IPS-11a (cell line): ENCODE results near the gene HUS1.
"Not testable (repeated sequence)": the region's sequence is repeated elsewhere in the genome, so short reads cannot be mapped to it uniquely, and the experiment has no call there.

Experiments used
- H3K4me3 ChIP-seq: one replicate; pipeline ENCODE4 v1.5.1; 2013; ENCODE audit warnings: low read depth, low read length, control low read depth

The HUS1 gene

DNA sequence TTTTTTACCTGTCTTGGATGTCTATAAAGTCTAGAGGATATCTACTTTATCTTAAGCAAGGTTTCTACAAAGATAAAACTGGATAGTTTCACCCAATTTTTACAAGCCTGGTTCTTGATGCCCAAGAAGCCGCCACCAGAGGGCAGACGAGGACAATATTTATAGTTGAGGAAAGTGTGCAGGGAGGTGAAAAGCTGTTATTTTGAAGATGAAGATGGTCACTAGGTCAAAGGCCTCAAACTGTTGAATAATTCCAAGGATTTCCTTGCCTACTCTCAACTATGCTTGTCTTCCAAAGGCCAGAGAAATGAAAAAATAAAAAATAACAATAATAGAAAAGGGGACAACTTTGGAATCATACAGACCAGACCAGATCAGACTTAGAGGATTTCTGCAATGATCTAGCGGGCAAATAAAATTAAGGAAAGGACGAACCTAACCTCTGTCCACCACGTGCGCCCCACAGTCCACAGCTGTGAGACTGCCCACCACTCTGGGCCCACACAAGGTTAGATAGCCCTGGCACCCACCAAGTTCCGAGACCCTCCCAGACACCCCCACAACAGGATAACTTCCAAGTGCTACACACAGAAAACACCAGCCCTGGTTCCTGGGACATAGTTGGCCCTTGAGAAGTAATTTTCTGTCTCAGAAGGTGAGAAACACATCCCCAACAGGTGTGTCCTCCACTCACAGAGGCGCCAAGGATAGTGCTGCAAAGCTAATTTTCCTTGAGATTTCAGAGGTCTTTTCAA, 34.0 kb downstream of the HUS1 start:
- H3K4me3 ChIP-seq = no peak overlapping the region

DNA sequence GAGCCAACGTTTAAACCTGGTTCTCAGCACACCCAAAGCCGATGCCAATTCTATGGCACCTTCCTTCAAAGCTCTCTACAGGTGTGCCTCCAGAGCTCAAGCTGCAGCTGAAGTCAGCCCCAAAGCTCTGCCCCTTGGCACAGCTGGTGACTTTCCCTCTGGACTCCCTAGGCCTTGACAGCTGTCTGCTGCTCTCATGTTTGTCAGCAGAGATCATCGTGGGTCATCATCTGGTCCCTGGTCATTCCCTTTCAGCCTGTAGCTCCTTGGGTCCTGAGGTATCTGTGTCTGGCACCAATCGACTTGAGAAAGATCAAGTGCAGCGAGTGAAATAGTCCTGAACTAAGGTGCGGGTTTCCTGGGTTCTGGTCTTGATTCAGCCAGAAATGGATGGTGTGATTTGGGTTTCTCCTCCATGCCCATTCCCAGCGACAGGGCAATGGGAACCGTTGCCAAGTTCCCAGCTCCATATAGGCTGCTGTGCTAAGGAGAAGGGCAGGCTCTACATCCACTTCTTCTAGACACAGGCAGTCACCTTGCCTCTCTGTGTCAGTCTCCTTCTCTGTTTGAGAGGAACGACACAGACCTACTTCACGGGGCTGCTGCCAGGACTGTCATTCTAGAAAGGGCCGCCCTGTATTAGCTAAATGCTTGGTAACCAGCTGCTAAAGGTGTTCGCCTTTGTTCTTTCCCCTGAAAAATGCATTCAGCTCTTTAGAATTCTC, 34.7 kb downstream of the HUS1 start:
- H3K4me3 ChIP-seq = no peak overlapping the region

DNA sequence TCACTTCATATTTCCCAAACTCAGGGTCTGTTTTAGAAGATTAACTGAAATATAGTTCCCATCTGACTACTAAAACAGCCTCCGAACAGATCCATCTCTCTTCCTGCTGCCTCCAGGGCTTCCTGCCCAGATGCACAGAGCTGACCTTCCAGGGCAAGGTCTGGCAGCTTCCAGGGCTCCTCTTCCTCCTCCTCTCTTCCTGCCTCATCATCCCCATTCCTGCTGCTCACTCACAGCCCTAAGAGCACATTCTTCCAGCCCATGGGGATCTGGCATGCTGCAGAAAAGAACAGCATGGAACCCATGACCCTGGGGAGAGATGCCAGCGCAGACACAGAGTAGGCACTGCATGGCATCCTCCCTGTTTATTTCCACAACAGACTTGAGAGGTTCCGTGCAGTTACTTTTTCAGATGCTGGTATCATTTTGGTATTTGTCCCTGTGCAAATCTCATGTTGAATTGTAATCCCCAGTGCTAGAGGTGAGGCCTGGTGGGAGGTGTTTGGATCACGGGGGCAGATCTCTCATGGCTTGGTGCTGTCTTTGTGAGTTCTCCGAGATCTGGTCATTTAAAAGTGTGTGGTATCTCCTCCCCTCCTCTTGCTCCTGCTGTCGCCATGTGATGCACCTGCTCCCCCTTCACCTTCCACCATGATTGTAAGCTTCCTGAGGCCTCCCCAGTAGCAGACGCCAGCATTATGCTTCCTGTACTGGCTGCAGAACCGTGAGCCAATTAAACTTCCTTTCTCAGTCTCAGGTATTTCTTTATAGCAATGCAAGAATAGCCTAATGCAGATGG, 35.5 kb downstream of the HUS1 start:
- no peak overlapping the region for H3K4me3 ChIP-seq

DNA sequence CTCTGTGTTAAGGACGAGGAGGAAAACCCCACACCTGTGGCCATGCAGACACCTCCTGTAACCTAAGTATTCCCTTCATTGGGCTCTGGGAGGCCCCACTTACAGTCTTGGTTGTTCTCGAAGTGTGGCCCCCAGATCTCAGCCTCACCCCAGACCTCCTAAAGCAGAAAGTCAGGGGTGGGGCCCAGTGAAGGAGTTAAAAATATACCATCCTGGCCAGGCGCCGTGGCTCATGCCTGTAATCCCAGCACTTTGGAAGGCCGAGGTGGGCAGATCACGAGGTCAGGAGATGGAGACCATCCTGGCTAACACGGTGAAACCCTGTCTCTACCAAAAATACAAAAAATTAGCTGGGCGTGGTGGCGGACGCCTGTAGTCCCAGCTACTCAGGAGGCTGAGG, 36.8 kb downstream of the HUS1 start:
- H3K4me3 ChIP-seq = not testable (repeated sequence)

DNA sequence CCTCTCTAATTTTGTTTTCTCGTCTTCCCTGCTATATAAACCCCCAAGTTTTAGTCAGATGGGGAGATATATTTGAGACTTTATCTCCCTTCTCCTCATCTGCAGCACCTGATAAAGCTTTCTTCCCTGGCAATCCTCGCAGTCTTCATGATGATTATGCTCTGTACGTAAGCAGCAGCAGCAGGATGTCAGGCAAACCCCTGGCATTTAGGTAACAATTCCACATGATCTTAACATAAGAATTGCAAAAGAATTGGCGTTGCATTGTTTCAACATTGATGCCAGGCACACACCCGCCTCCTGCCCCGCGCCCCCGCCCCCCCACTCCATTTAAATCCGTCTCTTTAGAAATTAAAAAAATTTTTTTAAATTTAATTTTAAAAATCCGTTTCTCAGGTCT, 37.3 kb downstream of the HUS1 start:
- H3K4me3 ChIP-seq = no peak overlapping the region

DNA sequence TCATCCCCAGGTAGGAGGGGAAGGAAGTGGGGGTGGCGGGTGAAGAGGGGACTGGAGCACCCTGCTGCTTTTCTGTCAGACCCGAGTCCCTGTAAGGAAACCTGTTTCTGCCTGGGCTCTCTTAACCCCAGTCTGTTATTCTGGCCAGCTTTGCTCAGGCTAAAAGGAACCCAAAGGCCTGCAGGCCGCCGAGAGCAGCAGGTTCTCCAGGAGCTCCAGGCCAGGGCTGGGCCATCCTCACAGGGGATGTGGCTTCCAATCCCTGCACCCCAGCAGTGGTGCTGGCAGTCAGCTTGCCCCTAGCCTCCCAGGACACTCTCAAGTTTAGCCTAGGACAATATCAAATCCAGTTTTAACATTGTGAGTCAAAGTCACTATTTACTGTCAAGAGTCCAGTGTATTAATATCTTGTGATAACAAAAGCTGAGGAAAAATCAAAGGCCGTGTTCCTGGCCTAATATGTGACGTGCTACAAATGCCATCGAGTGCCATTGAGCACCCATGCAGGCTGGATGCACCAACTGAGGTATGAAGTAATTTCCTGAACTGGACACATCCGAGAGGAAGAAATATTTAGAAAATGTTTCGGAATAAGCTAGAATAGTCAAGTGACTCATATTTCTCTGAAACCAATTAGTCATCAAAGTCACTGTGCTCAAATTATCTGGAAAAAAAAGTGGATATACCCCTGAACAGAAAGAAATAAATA, 38.1 kb downstream of the HUS1 start:
- no peak overlapping the region for H3K4me3 ChIP-seq

DNA sequence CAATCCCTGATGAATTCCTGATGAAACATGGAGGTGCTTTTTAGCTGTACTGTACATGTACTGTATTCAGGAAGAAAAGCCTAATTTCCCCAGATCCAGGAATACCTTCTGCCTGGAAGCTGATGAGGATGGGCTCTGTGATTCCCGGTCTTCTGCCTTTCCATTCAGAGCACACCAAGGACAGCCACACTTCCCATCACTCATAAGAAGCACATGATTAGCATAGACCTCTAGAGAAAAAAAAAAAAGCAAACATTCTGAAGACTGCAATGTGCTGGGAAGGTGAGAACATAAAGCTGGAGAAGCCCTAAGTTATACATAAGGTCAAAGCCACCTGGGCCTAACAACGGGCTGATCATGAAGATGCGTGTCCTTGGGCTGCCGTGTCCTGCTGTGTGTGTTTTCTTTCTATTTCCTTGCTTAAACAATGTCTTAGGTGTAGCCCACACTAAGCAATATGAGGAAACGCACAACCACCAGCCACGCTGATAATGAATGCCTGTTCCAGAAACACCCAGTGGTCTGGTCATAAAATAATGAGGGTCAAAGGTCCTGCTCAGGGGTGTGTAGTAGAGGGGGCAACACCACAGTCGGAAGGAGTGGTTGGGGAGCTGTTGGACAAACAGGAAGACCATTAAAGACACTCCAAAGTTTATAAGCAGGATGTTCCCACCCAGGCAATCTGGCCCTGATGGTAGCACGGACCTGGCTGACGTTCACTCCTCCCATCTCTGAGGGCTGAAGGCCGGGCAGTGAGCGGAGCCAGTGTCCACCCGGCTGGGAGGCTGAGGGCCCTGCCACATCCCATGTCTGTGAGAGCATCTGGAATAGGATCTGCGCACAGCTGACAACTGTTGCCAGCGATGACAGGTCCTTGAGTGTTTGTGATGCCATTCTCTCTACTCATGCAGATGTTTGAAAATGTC, 39.1 kb downstream of the HUS1 start:
- no peak overlapping the region for H3K4me3 ChIP-seq

DNA sequence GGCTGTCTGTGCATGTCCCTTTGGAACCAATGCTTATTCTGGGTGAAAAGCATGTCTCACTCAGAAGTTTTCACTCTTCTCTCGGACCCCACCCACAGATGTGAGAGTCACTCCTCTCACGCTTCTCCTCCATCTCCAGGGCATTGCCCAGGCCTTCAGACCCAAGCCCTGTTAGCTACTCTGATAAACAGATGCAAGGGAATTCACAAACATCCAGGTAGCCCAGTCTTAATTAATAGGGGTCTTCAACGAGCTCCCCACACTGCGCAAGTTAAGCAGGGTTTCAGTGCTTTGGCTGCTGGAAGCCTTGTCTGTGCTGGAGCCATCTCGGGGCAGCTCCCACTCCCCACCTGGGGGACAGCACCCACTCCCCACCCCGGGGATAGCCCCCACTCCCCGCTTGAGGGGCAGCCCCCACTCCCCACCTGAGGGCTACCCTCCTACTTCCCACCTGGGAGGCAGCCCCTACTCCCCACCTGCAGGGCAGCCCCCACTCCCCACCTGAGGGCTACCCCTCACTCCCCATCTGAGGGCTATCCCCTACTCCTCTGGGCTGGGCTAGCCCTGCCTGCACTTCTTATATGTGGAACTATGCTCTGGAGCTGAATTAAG, 39.9 kb downstream of the HUS1 start:
- H3K4me3 ChIP-seq = no peak overlapping the region

DNA sequence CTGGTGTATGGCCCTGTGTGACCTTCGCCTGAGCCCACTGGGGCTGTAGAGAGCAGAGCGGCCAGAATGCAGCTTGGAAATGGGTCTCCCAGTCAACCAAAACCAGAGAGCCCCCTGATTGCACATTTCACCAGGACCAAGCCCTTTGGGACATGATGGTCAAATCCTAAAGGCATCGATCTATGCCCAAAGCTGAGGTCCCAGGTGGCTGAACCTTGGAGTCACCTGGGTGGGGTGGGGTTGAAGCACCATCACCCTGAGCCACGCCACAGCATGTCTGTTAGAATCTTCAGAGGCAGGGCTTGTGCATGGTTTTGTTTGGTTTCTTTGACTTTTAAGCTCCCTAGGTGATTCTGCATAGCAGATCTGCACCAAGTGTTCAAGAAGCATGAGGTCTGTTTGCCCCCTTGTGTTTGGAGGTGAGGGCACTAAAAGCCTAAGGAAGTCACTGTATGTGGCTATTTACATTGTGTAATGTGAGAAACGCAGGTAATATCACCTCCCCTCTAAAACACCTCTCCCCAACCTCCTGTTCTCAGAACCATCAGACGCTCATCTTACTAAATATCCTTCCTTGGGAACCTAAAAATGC, 40.7 kb downstream of the HUS1 start:
- H3K4me3 ChIP-seq = no peak overlapping the region

DNA sequence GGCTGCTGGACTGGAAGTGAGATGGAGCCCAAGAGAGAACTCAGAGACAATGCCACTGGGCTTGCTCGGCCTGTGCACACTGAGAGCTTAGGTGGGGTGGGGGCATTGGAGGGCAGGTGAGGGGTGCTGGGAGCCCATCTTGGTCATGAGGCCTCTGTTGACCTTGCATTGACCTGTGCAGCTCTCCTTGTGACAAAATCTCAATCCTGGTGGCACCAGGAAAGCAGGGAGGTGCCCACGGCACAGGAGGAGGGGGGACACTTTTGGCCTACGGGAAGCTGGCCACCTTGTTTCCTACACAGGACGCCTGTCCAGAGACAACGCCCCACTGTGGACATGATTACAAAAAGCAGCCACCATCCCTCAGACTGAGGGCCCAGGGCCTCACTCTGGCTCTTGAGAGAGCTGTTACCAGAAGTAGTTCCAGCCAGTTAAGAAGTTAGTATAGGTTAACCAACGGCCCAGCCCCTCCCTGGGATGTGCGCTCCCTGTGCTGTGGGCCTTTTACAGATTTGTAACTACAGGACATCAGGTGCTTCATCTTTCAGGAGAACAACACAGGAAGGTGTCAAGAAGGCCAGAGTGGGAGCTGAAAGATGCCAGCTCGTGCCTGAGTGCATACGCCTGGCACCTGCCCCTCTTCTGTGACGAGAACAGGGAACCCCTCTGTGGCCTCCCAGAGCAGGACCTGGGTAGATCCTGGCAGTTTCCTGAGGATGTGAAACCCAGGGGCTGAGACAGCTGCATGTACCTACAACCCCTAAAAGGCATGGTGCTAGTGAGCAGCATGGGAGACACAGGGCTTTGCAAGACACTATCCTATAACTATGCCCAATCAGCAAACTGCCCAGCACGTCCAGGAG, 41.5 kb downstream of the HUS1 start:
- no peak overlapping the region for H3K4me3 ChIP-seq

DNA sequence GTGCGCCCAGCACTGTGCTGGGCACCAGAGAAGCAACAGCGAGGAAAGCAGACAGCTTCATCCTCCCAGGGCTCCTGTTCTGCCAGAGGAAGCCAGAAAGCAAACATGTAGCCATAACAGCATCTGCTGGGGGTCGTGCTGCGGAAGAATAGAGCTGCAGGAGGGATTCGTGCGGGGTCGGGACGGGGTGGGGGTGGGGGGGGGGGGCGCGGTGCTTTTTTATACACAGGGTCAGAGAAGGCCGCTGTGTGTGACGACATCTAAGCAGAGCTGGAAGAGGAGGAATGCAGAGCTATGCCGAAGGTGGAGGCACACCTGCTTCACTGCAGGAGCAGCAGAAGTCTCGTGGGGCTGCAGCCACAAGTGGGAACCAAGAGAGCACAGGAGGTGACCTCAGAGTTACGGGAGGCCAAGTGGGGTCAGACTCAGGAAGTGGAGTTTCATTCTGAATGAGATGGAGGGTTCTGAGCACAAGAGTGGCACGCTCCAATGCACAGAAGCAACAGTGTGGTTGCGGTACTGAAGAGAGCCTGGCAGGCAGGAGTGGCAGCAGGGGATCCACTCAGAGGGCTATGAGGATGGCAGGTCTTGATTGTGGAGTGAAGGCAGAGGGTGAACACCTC, 42.2 kb downstream of the HUS1 start:
- no peak overlapping the region for H3K4me3 ChIP-seq

DNA sequence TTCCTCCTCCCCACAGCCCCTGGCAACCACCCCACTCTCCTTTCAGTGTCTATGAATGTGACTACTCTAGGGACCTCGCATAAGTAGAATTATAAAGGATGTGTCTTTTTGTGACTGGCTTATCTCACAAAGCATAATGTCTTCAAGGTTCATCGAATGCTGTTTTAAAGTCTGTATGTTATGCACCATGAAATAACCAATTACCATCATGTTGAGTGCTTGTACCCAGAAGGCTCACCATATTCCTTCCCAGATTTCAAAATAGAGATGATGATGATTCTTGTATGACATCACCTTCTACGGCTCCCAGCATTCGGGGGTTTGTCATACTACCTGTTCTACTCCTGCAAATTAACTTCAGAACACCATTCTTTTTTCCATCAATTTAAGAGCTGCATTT, 43.1 kb downstream of the HUS1 start:
- no peak overlapping the region for H3K4me3 ChIP-seq

DNA sequence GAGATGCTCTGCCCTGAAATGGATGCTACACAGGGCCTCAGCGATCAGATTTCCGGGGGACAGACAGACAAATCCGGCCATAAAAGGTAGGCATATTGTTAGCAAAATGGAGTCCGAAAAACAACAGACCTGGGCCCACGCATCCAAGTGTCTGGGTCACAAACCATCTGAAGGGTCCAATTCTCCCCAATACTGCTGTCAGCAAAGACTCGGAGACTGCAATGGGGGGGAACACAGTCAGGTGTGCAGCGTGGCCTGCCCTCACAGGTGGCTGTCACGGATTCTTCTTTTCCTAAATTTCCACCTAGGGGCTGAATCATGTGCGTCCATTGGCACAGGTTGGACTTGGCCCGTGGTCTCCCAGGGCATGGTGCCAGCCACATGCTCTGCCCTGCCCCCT, 44.1 kb downstream of the HUS1 start:
- no peak overlapping the region for H3K4me3 ChIP-seq

DNA sequence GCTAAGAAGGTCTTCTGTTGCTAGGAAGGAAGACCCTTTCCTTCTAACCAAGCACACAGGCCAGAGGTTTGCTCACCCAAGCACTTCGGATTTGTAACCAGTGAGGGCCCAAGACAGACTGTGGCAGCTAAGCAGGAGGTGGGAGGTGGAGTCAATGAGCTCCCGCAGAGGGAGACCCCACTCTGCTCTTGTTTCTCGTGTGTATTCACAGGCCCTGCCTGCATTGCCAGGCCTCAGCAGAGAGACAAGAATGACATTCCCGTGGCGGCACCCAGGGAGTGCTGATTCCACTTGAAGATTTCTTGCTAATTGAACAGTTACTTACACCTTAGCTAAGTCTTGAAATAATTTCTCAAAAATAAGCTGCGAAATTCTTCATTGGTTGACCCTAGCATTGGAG, 44.6 kb downstream of the HUS1 start:
- H3K4me3 ChIP-seq = no peak overlapping the region

DNA sequence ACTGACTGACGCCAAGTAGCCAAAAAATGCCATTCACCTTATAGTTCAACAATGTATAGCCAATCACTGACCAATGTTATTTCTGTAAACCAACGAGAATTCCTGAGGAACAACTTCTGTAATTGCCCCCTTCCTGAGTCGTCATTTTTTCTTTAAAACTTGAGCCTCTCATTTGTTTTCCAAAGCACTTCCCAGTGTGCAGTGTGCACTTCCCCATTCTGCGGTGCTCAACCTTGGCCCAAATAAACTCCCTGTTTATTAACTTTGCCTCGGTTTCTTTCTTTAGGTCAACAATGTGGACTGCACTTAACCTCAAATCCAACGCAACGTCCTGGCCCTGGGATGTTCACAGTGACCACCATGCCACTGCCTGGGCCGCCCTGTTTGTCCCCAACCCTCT, 46.2 kb downstream of the HUS1 start:
- no peak overlapping the region for H3K4me3 ChIP-seq

DNA sequence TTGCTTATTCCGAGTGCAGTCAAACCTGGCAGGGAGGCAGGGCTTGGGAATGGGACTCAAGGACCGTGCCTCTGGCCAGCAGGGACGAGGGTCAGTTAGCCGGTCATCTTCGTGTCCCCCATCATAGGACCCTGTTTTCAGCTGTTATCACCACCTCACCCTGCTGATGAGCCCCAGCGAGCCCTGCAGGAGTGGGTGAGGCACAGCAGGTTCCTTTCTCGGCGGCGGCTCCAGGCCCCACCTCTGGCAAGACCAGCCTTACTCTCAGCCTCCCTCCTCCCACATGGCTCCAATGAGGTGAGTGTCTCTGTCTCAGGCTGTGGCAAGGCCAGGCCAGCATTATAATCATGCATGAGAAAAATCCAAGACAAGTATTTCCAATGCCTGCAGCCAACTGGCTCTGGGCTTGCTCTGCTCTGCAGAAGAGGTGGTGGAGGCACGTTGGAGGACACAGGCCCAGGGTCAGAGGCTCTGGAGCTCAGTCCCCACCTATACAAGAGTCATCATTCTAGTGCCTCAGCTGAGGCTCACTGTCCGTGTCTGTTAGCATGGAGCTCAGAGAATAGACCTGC, 46.9 kb downstream of the HUS1 start:
- no peak overlapping the region for H3K4me3 ChIP-seq

DNA sequence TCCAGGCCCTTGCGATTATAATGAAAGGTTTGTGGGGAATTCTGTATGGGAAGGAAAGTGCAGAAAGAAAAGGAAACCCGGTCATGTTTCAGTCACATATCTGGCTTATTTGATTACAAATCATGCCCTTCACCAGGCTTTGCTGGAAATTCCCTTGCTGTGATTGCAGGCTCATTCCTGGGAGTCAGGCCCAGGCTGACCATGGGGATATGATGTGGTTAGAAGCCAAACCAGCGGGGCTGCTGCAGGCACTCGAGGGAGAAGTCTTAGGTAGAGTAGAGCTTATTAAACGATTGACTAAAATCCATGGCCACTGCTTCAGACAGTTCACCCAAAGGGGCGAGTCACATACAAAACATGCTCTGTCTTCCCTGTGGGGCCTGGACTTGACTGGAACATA, 47.4 kb downstream of the HUS1 start:
- H3K4me3 ChIP-seq = no peak overlapping the region
